IPS-15b (cell line): Measurements from ENCODE around the gene IGFBP4.

Source experiments
- H3K27me3 ChIP-seq: one replicate; pipeline ENCODE4 v1.6.1; 2013; ENCODE audit warnings: low read length; ENCODE audit not compliant: control insufficient read depth, insufficient read depth
- H3K36me3 ChIP-seq: one replicate; pipeline ENCODE4 v1.6.1; 2013; ENCODE audit warnings: low read length; ENCODE audit not compliant: control insufficient read depth, insufficient read depth
- H3K4me1 ChIP-seq: one replicate; pipeline ENCODE4 v1.6.1; 2013; ENCODE audit warnings: mild to moderate bottlenecking, low read length; ENCODE audit not compliant: control insufficient read depth, insufficient read depth
- H3K4me3 ChIP-seq: one replicate; pipeline ENCODE4 v1.5.1; 2013; ENCODE audit warnings: low read depth, low read length
- H3K9ac ChIP-seq: one replicate; pipeline ENCODE4 v1.6.1; 2013; ENCODE audit warnings: low read depth, mild to moderate bottlenecking, low read length
- H3K9me3 ChIP-seq: one replicate; pipeline ENCODE4 v1.6.1; 2013; ENCODE audit warnings: mild to moderate bottlenecking, low read length; ENCODE audit not compliant: control insufficient read depth, insufficient read depth

IGFBP4 gene

GRCh38 chr17:40448639-40449261, 5.5 kb downstream of the IGFBP4 start:
- H3K27me3 ChIP-seq: peaks cover 5% of the 10 kb centered on the region
- peaks cover 13% of the 10 kb centered on the region for H3K4me1 ChIP-seq
- H3K4me3 ChIP-seq: no peak overlapping the region
- peaks cover 8% of the 10 kb centered on the region for H3K36me3 ChIP-seq
- no peaks in the 10 kb centered on the region for H3K9me3 ChIP-seq
- no peak overlapping the region for H3K9ac ChIP-seq

GRCh38 chr17:40450175-40450574, 6.9 kb downstream of the IGFBP4 start:
- H3K4me3 ChIP-seq: no peak overlapping the region
- peaks cover 17% of the 10 kb centered on the region for H3K36me3 ChIP-seq
- H3K9me3 ChIP-seq: no peaks in the 10 kb centered on the region
- no peak overlapping the region for H3K9ac ChIP-seq
- no peaks in the 10 kb centered on the region for H3K27me3 ChIP-seq
- peaks cover 5% of the 10 kb centered on the region for H3K4me1 ChIP-seq

DNA sequence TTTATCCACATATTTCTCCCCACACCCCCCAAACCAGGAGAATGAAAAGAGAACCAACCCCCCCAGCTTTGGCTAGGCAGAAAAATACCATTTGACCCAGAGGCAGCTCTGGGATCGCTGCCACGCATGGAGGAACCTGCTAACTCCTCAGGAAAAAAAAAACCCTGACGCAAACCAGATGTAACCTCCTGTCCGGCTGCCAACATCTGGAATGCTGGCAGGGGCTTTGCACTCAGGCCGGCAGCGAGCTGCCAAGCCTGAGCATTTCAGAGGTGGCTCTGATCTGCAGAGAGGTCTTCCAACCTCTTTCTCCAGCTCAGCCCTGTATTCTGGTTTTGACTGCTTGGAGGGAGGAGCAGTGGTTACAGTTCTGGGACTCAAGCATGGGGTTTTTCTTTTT, 8.2 kb downstream of the IGFBP4 start:
- Histone ChIP-seq H3K27me3 (no peaks in the 10 kb centered on the region), H3K4me1 (no peaks in the 10 kb centered on the region), H3K9me3 (no peaks in the 10 kb centered on the region), H3K4me3 (no peak overlapping the region), H3K9ac (no peak overlapping the region), H3K36me3 (peaks cover 17% of the 10 kb centered on the region)

DNA sequence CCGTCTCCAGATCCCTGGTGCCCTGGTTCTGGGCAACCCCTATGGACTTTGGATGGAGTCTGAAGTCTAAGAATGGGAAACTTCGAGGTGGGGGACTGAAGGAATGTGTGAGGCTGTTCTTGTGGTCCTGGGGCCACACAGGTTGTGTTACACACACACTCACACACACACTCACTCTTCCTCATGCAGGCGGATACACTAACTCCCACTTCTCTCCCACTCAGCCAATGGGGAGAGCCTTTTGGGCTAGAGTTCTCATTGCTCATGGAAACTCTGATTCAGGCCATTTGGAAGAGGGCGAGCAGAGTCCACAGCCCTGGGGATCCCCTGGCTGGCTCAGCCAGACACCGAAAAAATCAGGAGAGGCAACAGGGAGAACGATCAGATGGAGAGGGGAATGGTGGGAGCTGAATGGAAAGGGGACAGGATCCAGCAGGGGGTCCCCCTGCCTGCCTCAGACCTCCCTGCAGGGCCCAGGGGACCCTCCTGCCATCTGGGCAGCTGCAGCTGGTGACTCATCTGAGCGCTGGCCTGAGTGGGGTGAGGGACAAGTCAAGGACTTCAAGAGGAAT, 9.1 kb downstream of the IGFBP4 start:
- Histone ChIP-seq H3K4me1 (no peaks in the 10 kb centered on the region), H3K36me3 (peaks cover 19% of the 10 kb centered on the region), H3K27me3 (no peaks in the 10 kb centered on the region), H3K9ac (no peak overlapping the region), H3K9me3 (no peaks in the 10 kb centered on the region), H3K4me3 (no peak overlapping the region)

- no peak overlapping the region for H3K4me3 ChIP-seq
- H3K4me1 ChIP-seq: peaks cover 2% of the 10 kb centered on the region
- no peaks in the 10 kb centered on the region for H3K27me3 ChIP-seq
- no peak overlapping the region for H3K9ac ChIP-seq
- no peaks in the 10 kb centered on the region for H3K9me3 ChIP-seq
- peaks cover 19% of the 10 kb centered on the region for H3K36me3 ChIP-seq
These were observed 9.7 kb downstream of the IGFBP4 start for GRCh38 chr17:40452921-40453378.

GRCh38 chr17:40453881-40454612, 10.8 kb downstream of the IGFBP4 start:
- Histone ChIP-seq H3K4me1 (peaks cover 4% of the 10 kb centered on the region), H3K9ac (no peak overlapping the region), H3K36me3 (peaks cover 19% of the 10 kb centered on the region), H3K27me3 (no peaks in the 10 kb centered on the region), H3K4me3 (no peak overlapping the region), H3K9me3 (no peaks in the 10 kb centered on the region)

GRCh38 chr17:40454613-40454995, 11.4 kb downstream of the IGFBP4 start:
- Histone ChIP-seq H3K4me3 (no peak overlapping the region), H3K27me3 (no peaks in the 10 kb centered on the region), H3K36me3 (peaks cover 19% of the 10 kb centered on the region)

DNA sequence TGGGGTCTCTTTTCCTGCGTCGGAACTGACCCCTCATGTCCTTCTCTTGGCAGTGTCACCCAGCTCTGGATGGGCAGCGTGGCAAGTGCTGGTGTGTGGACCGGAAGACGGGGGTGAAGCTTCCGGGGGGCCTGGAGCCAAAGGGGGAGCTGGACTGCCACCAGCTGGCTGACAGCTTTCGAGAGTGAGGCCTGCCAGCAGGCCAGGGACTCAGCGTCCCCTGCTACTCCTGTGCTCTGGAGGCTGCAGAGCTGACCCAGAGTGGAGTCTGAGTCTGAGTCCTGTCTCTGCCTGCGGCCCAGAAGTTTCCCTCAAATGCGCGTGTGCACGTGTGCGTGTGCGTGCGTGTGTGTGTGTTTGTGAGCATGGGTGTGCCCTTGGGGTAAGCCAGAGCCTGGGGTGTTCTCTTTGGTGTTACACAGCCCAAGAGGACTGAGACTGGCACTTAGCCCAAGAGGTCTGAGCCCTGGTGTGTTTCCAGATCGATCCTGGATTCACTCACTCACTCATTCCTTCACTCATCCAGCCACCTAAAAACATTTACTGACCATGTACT, 13.2 kb downstream of the IGFBP4 start:
- Histone ChIP-seq H3K4me1 (peaks cover 4% of the 10 kb centered on the region), H3K9ac (no peak overlapping the region)

More at GRCh38 chr17:40454613-40454995, 11.4 kb downstream of the IGFBP4 start:
- Histone ChIP-seq H3K9ac (no peak overlapping the region), H3K4me1 (peaks cover 4% of the 10 kb centered on the region), H3K9me3 (no peaks in the 10 kb centered on the region)

GRCh38 chr17:40457369-40457768, 14.1 kb downstream of the IGFBP4 start:
- peaks cover 4% of the 10 kb centered on the region for H3K4me1 ChIP-seq
- no peak overlapping the region for H3K9ac ChIP-seq
- H3K36me3 ChIP-seq: peaks cover 19% of the 10 kb centered on the region
- H3K27me3 ChIP-seq: no peaks in the 10 kb centered on the region
- no peak overlapping the region for H3K4me3 ChIP-seq
- no peaks in the 10 kb centered on the region for H3K9me3 ChIP-seq

More for the DNA sequence above, 13.2 kb downstream of the IGFBP4 start:
- Histone ChIP-seq H3K27me3 (no peaks in the 10 kb centered on the region), H3K4me3 (no peak overlapping the region), H3K9me3 (no peaks in the 10 kb centered on the region), H3K36me3 (peaks cover 19% of the 10 kb centered on the region)

DNA sequence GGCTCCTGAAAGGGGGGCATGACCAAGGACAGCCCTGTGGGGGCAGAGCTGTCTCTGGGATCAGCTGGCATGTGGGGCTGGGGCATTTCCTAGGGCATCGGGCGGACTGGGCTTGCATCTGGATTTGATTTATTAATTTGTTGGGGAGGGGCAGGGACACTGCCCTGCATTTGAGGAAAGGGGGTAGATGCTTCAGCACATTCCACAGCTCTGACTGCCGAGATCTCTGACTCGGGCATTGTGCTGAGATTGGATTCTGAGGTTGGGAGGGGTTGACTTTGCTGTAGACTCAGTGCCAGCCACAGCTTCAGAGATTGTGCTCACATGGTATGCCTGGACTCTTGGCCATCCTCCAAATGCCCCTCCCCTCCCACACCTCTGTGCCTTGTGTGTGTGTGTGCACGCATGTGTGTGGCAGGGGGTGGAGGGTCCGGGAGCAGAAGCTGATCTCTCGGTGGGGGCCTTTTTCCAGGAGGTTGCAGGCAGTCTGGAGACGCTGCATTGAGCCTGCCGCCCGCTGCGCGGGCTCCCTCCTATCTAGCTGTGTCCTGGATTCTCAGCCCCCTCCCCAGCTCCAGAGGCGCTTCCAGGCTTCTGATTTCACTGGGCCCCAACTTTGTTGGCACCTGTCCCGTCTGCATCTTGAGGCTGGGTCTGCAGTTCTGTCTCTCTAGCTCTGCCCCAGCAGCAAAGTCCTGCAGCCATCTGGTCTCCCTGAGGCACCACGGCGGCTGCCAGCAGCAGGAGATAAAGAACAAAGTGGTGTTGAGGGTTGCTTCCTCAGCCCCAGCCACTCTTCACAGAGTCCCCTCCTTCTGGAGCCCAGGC, 14.9 kb downstream of the IGFBP4 start:
- Histone ChIP-seq H3K4me1 (peaks cover 9% of the 10 kb centered on the region), H3K4me3 (no peak overlapping the region), H3K9me3 (no peaks in the 10 kb centered on the region), H3K36me3 (peaks cover 16% of the 10 kb centered on the region), H3K27me3 (no peaks in the 10 kb centered on the region), H3K9ac (no peak overlapping the region)

GRCh38 chr17:40458851-40459482, 15.7 kb downstream of the IGFBP4 start:
- H3K9me3 ChIP-seq: no peaks in the 10 kb centered on the region
- no peak overlapping the region for H3K9ac ChIP-seq
- peaks cover 10% of the 10 kb centered on the region for H3K4me1 ChIP-seq

More at GRCh38 chr17:40458851-40459482, 15.7 kb downstream of the IGFBP4 start:
- no peaks in the 10 kb centered on the region for H3K27me3 ChIP-seq
- H3K36me3 ChIP-seq: peaks cover 9% of the 10 kb centered on the region
- no peak overlapping the region for H3K4me3 ChIP-seq
